Mucosa of stomach (tissue), 1 donor: ENCODE results near the gene PLAAT3.
"Not testable (repeated sequence)": the region's sequence is repeated elsewhere in the genome, so short reads cannot be mapped to it uniquely, and the experiment has no call there.

ENCODE experiments used
- H3K27me3 ChIP-seq: one replicate; pipeline ENCODE4 v1.7.0; 2013; ENCODE audit warnings: mild to moderate bottlenecking, low read length; ENCODE audit not compliant: control insufficient read depth, insufficient read depth
- H3K36me3 ChIP-seq: one replicate; pipeline ENCODE4 v1.7.0; 2013; ENCODE audit warnings: low read length; ENCODE audit not compliant: control insufficient read depth, insufficient read depth
- H3K4me1 ChIP-seq: one replicate; pipeline ENCODE4 v1.7.0; 2013; ENCODE audit warnings: mild to moderate bottlenecking, low read length; ENCODE audit not compliant: control insufficient read depth, insufficient read depth
- H3K4me3 ChIP-seq: one replicate; pipeline ENCODE4 v1.7.0; 2013; ENCODE audit warnings: low read length
- H3K9ac ChIP-seq: one replicate; pipeline ENCODE4 v1.7.0; 2013; ENCODE audit warnings: mild to moderate bottlenecking, low read length, moderate library complexity
- H3K9me3 ChIP-seq: one replicate; pipeline ENCODE4 v1.7.0; 2013; ENCODE audit warnings: mild to moderate bottlenecking, low read length, moderate library complexity; ENCODE audit not compliant: control insufficient read depth
- donor health status: Pancreatic carcinoma.

The PLAAT3 gene

GRCh38 chr11:63560506-63561180 is 53.6 kb downstream of the PLAAT3 start:
- H3K9me3 ChIP-seq: no peaks in the 10 kb centered on the region
- no peak overlapping the region for H3K4me3 ChIP-seq
- peak overlapping the region; percentile 2 for H3K9ac ChIP-seq
- no peaks in the 10 kb centered on the region for H3K27me3 ChIP-seq
- peaks cover 66% of the 10 kb centered on the region for H3K4me1 ChIP-seq
- no peaks in the 10 kb centered on the region for H3K36me3 ChIP-seq

GRCh38 chr11:63558459-63559157 is 55.6 kb downstream of the PLAAT3 start:
- Histone ChIP-seq H3K9me3 (no peaks in the 10 kb centered on the region), H3K4me1 (peaks cover 51% of the 10 kb centered on the region), H3K27me3 (no peaks in the 10 kb centered on the region), H3K9ac (no peak overlapping the region), H3K4me3 (no peak overlapping the region), H3K36me3 (no peaks in the 10 kb centered on the region)

GRCh38 chr11:63557570-63557969 is 56.7 kb downstream of the PLAAT3 start:
- Histone ChIP-seq H3K27me3 (no peaks in the 10 kb centered on the region), H3K4me1 (peaks cover 51% of the 10 kb centered on the region), H3K9ac (no peak overlapping the region), H3K4me3 (no peak overlapping the region), H3K9me3 (no peaks in the 10 kb centered on the region), H3K36me3 (no peaks in the 10 kb centered on the region)

- no peaks in the 10 kb centered on the region for H3K9me3 ChIP-seq
- no peaks in the 10 kb centered on the region for H3K27me3 ChIP-seq
- no peak overlapping the region for H3K9ac ChIP-seq
Observed at GRCh38 chr11:63556404-63557013, 57.7 kb downstream of the PLAAT3 start.

GRCh38 chr11:63554877-63555223 is 59.4 kb downstream of the PLAAT3 start:
- Histone ChIP-seq H3K27me3 (no peaks in the 10 kb centered on the region), H3K4me1 (peaks cover 33% of the 10 kb centered on the region), H3K4me3 (no peak overlapping the region), H3K9ac (no peak overlapping the region), H3K36me3 (no peaks in the 10 kb centered on the region), H3K9me3 (no peaks in the 10 kb centered on the region)

More at GRCh38 chr11:63556404-63557013, 57.7 kb downstream of the PLAAT3 start:
- Histone ChIP-seq H3K4me3 (no peak overlapping the region), H3K4me1 (peaks cover 49% of the 10 kb centered on the region), H3K36me3 (no peaks in the 10 kb centered on the region)

GRCh38 chr11:63553759-63554158 is 60.5 kb downstream of the PLAAT3 start:
- Histone ChIP-seq H3K4me3 (no peak overlapping the region), H3K27me3 (no peaks in the 10 kb centered on the region), H3K9ac (no peak overlapping the region), H3K4me1 (peaks cover 22% of the 10 kb centered on the region), H3K9me3 (no peaks in the 10 kb centered on the region), H3K36me3 (no peaks in the 10 kb centered on the region)

- Histone ChIP-seq H3K9ac (no peak overlapping the region), H3K4me1 (peaks cover 13% of the 10 kb centered on the region), H3K9me3 (no peaks in the 10 kb centered on the region), H3K27me3 (no peaks in the 10 kb centered on the region), H3K4me3 (no peak overlapping the region), H3K36me3 (no peaks in the 10 kb centered on the region)
Observed at GRCh38 chr11:63552921-63553320, 61.3 kb downstream of the PLAAT3 start.

GRCh38 chr11:63551889-63552266 is 62.4 kb downstream of the PLAAT3 start:
- Histone ChIP-seq H3K27me3 (no peaks in the 10 kb centered on the region), H3K4me1 (peaks cover 9% of the 10 kb centered on the region), H3K36me3 (no peaks in the 10 kb centered on the region), H3K9me3 (no peaks in the 10 kb centered on the region), H3K4me3 (no peak overlapping the region), H3K9ac (no peak overlapping the region)

- Histone ChIP-seq H3K36me3 (no peaks in the 10 kb centered on the region), H3K9me3 (no peaks in the 10 kb centered on the region), H3K9ac (no peak overlapping the region), H3K27me3 (no peaks in the 10 kb centered on the region), H3K4me1 (peaks cover 9% of the 10 kb centered on the region), H3K4me3 (no peak overlapping the region)
Observed at GRCh38 chr11:63551091-63551888, 62.9 kb downstream of the PLAAT3 start.

GRCh38 chr11:63550156-63550700 is 64.0 kb downstream of the PLAAT3 start:
- H3K4me3 ChIP-seq, H3K9ac ChIP-seq, H3K4me1 ChIP-seq, H3K9me3 ChIP-seq, H3K27me3 ChIP-seq, H3K36me3 ChIP-seq: not testable (repeated sequence)

GRCh38 chr11:63549411-63549810 is 64.8 kb downstream of the PLAAT3 start:
- H3K4me3 ChIP-seq: no peak overlapping the region
- no peaks in the 10 kb centered on the region for H3K27me3 ChIP-seq
- H3K9me3 ChIP-seq: no peaks in the 10 kb centered on the region
- H3K4me1 ChIP-seq: peaks cover 9% of the 10 kb centered on the region
- H3K36me3 ChIP-seq: peaks cover 10% of the 10 kb centered on the region
- no peak overlapping the region for H3K9ac ChIP-seq
